GM12892 (cell line): ENCODE results near the gene GALNT10.

Experiments used
- POLR2A ChIP-seq: IDR thresholded peaks from 2 replicates; pipeline ENCODE4 v1.6.1; 2011; ENCODE audit warnings: low read depth, low read length, control low read depth
- POLR2AphosphoS5 ChIP-seq: IDR thresholded peaks from 2 replicates; pipeline ENCODE4 v1.6.1; 2011; ENCODE audit warnings: low read depth, low read length, control low read depth
- TAF1 ChIP-seq: IDR thresholded peaks from 2 replicates; pipeline ENCODE4 v1.6.1; 2011; ENCODE audit warnings: low read depth, mild to moderate bottlenecking, control low read depth, low read length, borderline replicate concordance

- no peak for TF ChIP-seq TAF1
- no peak for TF ChIP-seq POLR2A
- no peak for TF ChIP-seq POLR2AphosphoS5
Measured at GRCh38 chr5:154342963-154343362, 152.4 kb downstream of the GALNT10 start.
